Measurements from ENCODE around the gene HAGHL.
"Not testable (repeated sequence)": the region's sequence is repeated elsewhere in the genome, so short reads cannot be mapped to it uniquely, and the experiment has no call there.

The HAGHL gene

GRCh38 chr16:684961-685696 is 41.8 kb upstream of the HAGHL start:
- TF ChIP-seq, protein P1, sequence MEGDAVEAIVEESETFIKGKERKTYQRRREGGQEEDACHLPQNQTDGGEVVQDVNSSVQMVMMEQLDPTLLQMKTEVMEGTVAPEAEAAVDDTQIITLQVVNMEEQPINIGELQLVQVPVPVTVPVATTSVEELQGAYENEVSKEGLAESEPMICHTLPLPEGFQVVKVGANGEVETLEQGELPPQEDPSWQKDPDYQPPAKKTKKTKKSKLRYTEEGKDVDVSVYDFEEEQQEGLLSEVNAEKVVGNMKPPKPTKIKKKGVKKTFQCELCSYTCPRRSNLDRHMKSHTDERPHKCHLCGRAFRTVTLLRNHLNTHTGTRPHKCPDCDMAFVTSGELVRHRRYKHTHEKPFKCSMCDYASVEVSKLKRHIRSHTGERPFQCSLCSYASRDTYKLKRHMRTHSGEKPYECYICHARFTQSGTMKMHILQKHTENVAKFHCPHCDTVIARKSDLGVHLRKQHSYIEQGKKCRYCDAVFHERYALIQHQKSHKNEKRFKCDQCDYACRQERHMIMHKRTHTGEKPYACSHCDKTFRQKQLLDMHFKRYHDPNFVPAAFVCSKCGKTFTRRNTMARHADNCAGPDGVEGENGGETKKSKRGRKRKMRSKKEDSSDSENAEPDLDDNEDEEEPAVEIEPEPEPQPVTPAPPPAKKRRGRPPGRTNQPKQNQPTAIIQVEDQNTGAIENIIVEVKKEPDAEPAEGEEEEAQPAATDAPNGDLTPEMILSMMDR (IDR thresholded peaks at IDR 0.05), result no peak
- no peak for DNase-seq (ENCODE audit: low spot score)
- Histone ChIP-seq H3K4me3 (peak overlapping the region; percentile 98), H3K27ac (peak overlapping the region in 1 of 2 donors; percentile 90)

GRCh38 chr16:685967-686366 is 40.9 kb upstream of the HAGHL start:
- H3K27ac ChIP-seq, result no peak overlapping the region
- no peak overlapping the region for H3K4me3 ChIP-seq
- DNase-seq (ENCODE audit: low spot score), result no peak
- TF ChIP-seq, protein P1 (IDR thresholded peaks at IDR 0.05), result no peak

DNA sequence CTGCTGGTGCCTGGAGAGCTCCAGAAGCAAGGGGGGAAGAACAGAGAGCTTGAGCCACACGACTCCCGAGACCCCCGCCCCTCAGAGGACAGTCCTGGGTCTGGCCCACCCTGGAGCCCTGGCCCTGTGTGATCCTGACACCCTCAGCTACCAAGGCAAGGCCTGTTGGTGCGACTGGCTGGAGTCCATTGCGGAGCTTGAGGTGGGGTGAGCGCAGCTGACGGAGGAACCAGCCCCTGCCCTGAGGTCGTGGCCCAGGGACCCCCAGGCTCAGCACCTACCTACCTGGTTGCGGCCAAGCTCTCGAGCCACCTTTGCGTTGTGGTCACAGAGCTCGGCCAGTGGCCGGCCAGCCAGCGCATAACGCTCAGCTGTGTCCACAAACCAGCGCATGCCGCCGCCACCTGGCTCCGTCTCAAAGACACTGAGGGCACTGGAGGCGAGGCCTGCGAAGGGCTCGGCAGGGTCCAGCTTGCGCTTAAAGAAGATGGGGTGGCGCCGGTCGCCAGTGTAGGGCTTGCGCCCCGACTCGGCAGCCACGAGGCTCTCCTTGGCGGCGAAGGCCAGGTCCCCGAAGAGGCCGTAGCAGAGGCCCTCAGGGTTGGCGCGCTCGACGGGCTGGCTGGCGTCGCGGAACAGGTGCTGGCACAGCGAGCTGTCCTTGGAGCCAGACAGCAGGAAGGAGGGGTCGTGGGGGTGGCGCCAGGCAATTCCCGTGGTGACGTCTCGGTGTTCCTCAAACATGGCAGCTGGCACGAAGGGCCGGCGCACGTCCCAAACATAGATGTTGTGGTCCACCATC is 40.2 kb upstream of the HAGHL start:
- TF ChIP-seq, protein P1 (IDR thresholded peaks at IDR 0.05), result no peak
- Histone ChIP-seq H3K27ac (no peak overlapping the region), H3K4me3 (no peak overlapping the region)
- DNase-seq (ENCODE audit: low spot score), result no peak

- no peak overlapping the region for H3K27ac ChIP-seq
- no peak overlapping the region for H3K4me3 ChIP-seq
- TF ChIP-seq, protein P1 (IDR thresholded peaks at IDR 0.05), result no peak
- DNase-seq (ENCODE audit: low spot score), result no peak
These were observed 39.4 kb upstream of the HAGHL start for GRCh38 chr16:687499-687898.

DNA sequence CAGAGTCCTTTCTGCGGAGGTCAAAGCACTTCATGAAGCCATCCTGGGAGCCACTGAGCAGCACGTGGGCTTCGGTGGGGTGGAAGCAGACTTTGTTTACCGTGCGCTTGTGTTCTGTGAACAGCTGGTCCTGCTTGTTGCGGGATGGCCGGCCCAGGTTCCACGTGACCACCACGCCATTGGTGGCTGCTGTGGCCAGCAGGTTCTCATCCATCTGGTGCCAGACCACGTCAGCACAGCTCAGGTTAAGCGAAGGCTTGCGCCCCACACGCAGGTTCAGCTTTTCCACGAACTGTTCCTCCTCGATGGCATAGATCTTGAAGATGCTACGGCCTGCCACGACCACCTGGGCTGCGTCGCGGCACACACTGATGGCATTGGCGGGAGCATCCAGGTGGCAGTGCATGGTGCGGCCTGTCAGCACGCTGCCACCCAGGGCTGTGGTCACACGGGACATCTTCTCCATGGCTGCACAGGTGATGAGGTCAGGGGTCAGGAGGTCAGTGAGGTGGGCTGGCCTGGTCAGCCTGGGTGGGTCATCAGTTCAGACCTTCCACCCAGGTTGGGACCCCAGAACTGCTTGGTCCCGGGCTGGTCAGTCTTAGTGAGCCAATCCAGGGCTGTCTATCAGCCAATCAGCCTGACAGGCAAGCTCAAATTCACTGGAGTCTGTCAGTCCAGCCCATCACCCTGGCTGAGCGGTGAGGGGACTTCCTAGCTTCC is 37.6 kb upstream of the HAGHL start:
- no peak for DNase-seq (ENCODE audit: low spot score)
- TF ChIP-seq, protein P1 (IDR thresholded peaks at IDR 0.05), result no peak
- peak overlapping the region; percentile 79 to 83 for H3K27ac ChIP-seq
- H3K4me3 ChIP-seq, result peak overlapping the region; percentile 80

DNA sequence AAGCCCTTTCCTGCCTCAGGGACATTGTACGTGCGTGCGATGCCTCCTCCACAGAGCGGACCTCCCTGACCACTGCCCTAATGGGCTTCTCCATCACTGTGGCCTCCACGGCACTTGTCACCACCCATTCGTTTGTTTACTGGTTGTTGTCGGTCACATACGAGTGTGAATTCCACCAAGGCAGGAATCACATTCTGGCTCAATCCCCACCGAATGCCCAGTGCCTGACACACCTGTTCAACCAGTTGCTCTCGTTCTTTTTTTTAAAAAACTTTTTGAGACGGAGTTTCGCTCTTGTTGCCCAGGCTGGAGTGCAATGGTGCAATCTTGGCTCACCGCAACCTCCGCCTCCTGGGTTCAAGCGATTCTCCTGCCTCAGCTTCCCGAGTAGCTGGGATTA is 35.7 kb upstream of the HAGHL start:
- H3K4me3 ChIP-seq; DNase-seq (ENCODE audit: low spot score); H3K27ac ChIP-seq: not testable (repeated sequence)

DNA sequence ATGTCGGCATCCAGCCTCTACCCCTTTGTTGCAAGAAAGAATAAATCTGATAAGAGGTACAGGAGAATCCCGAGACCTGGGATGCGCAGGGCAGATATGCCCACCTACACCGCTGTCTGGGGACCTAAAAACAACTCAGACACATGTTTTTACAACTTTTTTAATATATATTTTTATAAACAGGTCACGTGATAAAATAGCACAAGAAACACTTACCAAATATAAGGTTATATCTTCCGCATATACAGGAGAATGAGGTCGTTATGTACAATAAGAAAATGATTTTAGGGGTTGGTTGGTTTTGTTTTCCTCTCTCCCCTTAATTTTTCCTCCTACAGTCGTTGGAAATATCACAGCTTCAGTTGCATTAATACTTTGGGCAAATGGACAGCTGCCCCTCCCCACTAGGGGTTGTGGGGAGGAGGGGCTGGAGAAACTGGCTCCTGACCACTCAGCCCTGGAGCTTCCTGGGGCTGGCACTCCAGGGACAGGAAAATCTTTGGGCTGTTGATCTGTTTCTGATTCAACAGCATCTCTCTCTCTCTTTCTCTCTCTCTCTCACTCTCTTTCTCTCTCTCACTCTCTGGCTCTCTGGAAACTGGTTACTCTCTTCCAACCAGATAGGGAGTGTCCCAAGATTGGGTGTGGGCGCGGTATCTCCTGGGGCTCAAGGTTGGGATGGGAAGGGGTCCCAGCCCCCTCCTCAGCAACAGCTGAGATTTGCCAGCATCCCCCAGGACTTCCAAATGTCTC is 34.4 kb upstream of the HAGHL start:
- DNase-seq (ENCODE audit: low spot score), result no peak
- TF ChIP-seq, protein P1 (IDR thresholded peaks at IDR 0.05), result no peak
- no peak overlapping the region for H3K4me3 ChIP-seq
- no peak overlapping the region for H3K27ac ChIP-seq
